Brain microvascular endothelial cell (primary cell): Measurements from ENCODE around the gene CFAP20DC.
A peak's percentile ranks its signal among the peaks of the same experiment; 100 is the strongest.
"Not testable (repeated sequence)": the region's sequence is repeated elsewhere in the genome, so short reads cannot be mapped to it uniquely, and the experiment has no call there.

Experiments
- DNase-seq: peaks from one replicate; pipeline ENCODE4 v3.0.0-alpha.2; 2020
- H3K27ac ChIP-seq: fragments of 250-450 bp; sonication (Bioruptor Pico); 2 replicates; pipeline ENCODE4 v1.5.1; 2020; ENCODE audit warnings: mild to moderate bottlenecking, moderate library complexity
- H3K27me3 ChIP-seq: fragments of 250-450 bp; sonication (Bioruptor Pico); replicated peaks from 2 replicates; pipeline ENCODE4 v1.5.1; 2020; ENCODE audit warnings: mild to moderate bottlenecking
- H3K36me3 ChIP-seq: fragments of 250-450 bp; sonication (Bioruptor Pico); replicated peaks from 2 replicates; pipeline ENCODE4 v1.5.1; 2020; ENCODE audit warnings: mild to moderate bottlenecking
- H3K4me3 ChIP-seq: 2 replicates; pipeline ENCODE4 v1.5.1; 2011; ENCODE audit warnings: low read depth, mild to moderate bottlenecking, control low read depth, low read length, moderate library complexity
- in situ Hi-C: cut with HindIII; loops from 2 replicates; pipeline ENCODE4 v1.10.0; 2017; ENCODE audit warnings: low sequenced_read_pairs, low pct_ligation_motif_present
- TF ChIP-seq, protein P1 (sequence below): IDR thresholded peaks from 2 replicates; pipeline ENCODE4 v1.5.1; 2011; ENCODE audit warnings: low read depth, mild to moderate bottlenecking, moderate library complexity, low read length, control low read depth, inconsistent platforms; ENCODE audit errors: missing control alignments

The CFAP20DC gene

DNA sequence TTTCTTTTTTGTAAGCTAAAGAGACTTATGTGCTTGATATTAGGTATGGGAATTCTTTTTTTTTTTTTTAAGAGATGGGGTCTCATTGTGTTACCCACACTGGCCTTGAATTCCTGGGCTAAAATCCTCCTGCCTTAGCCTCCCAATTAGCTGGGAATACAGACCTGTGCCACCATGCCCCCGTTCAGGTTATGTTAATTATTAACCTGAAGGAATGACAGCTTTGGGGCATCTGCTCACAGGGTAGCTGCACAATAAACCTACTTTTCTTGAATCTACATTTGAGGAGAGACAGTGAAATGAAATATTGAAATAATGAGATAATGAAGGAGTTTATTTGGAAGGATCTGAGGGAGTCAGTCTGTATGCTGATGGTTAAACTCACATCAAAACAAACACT lies 225.0 kb downstream of the CFAP20DC start:
- Histone ChIP-seq H3K27ac (no peak overlapping the region), H3K4me3 (no peak overlapping the region), H3K36me3 (no peaks in the 10 kb centered on the region), H3K27me3 (no peaks in the 10 kb centered on the region)
- TF ChIP-seq, protein P1, sequence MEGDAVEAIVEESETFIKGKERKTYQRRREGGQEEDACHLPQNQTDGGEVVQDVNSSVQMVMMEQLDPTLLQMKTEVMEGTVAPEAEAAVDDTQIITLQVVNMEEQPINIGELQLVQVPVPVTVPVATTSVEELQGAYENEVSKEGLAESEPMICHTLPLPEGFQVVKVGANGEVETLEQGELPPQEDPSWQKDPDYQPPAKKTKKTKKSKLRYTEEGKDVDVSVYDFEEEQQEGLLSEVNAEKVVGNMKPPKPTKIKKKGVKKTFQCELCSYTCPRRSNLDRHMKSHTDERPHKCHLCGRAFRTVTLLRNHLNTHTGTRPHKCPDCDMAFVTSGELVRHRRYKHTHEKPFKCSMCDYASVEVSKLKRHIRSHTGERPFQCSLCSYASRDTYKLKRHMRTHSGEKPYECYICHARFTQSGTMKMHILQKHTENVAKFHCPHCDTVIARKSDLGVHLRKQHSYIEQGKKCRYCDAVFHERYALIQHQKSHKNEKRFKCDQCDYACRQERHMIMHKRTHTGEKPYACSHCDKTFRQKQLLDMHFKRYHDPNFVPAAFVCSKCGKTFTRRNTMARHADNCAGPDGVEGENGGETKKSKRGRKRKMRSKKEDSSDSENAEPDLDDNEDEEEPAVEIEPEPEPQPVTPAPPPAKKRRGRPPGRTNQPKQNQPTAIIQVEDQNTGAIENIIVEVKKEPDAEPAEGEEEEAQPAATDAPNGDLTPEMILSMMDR, result no peak
- DNase-seq, result no peak
- in situ Hi-C loops, result no loop called here

DNA sequence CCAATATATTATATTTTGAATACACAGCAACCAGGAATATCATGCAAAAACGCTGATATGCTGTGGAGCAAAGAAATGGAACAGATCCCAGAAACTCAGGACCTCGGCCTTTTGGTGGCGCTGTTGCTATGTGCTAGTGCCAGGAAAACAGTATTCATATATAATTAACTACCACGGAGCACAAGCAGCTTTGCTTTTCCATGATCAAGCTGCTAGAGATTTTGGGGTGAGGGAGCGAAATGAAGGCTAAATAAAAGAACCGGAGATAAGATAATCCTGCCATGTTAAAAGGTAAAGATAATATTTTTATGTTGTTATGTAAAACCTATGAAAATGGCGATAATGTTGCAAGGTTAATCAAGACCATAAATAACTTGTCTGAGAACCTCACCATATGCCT lies 225.5 kb downstream of the CFAP20DC start:
- DNase-seq, result peak; percentile 81
- Histone ChIP-seq H3K27ac (no peak overlapping the region), H3K27me3 (no peaks in the 10 kb centered on the region), H3K36me3 (no peaks in the 10 kb centered on the region), H3K4me3 (no peak overlapping the region)
- in situ Hi-C loops, result no loop called here
- TF ChIP-seq, protein P1, result peak; percentile 87

DNA sequence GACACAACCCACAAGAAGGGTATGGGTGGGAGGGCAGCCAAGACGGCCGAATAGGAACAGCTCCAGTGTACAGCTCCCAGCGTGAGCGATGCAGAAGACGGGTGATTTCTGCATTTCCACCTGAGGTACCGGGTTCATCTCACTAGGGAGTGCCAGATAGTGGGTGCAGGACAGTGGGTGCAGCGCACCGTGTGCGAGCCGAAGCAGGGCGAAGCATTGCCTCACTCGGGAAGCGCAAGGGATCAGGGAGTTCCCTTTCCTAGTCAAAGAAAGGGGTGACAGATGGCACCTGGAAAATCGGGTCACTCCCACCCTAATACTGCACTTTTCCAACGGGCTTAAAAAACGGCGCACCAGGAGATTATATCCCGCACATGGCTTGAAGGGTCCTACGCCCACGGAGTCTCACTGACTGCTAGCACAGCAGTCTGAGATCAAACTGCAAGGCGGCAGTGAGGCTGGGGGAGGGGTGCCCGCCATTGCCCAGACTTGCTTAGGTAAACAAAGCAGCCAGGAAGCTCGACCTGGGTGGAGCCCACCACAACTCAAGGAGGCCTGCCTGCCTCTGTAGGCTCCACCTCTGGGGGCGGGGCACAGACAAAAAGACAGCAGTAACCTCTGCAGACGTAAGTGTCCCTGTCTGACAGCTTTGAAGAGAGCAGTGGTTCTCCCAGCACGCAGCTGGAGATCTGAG lies 243.1 kb downstream of the CFAP20DC start:
- DNase-seq, in situ Hi-C loops, H3K27me3 ChIP-seq, H3K27ac ChIP-seq, H3K4me3 ChIP-seq, H3K36me3 ChIP-seq: not testable (repeated sequence)

DNA sequence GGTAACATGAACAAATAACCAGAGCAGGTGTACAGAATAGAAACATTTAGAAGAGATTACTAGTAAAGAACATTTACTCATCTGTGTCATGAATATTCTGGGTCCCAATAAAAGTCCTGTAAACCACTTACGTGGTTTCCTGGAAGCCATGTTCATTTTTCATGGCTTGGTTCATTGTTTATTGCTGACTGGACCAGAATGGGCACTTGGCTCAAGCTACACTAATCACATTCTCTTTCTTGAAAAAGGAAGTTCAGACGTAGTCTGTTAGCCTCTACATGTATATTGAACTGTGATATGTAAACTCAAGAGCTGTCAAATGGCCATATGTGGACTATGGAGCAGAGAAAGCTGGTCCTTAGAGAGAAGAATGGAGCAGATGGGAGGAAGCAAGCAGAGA lies 244.9 kb downstream of the CFAP20DC start:
- Histone ChIP-seq H3K27me3 (no peaks in the 10 kb centered on the region), H3K4me3 (no peak overlapping the region), H3K27ac (no peak overlapping the region), H3K36me3 (no peaks in the 10 kb centered on the region)
- DNase-seq, result no peak
- in situ Hi-C loops, result no loop called here
- TF ChIP-seq, protein P1, result no peak

DNA sequence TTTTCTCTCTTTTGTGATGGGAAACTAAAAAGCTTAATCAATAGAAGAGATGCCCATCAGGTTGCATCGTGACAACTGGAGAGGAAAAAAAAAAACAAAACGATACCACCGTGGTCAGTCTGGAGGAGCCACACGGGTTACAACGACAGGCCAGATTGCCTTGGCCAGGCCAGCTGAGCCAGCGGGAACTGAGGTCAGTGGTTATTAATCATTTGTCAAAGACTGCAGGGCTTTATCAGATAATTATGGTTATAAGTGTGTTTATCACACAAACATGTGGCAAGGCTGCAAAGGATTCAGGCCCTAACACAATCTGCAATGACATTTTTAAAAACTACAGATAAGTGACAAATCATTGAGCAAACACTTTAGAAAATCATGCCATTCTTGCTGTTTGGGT lies 248.3 kb downstream of the CFAP20DC start:
- TF ChIP-seq, protein P1, result no peak
- DNase-seq, result no peak
- Histone ChIP-seq H3K36me3 (no peaks in the 10 kb centered on the region), H3K4me3 (no peak overlapping the region), H3K27me3 (no peaks in the 10 kb centered on the region), H3K27ac (no peak overlapping the region)
- in situ Hi-C loops, result no loop called here

DNA sequence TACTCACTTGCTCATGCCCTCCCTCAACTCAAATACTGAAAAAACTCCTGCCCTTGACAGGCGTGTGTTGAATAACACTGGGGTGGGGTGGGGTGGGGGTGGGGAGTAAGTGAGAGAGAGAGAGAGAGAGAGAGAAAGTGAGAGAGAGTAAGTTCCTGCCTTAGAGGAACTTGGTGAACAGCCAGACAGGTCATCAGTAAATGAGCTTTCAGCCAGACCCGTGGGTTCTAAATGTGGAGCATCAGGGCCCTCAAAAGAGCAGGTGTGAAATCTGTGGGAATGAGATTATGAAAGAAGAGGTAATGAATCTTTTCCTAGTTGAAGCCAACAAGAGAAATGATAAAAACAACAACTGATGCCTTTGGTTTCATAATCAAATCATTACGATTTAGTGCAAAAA lies 248.9 kb downstream of the CFAP20DC start:
- H3K4me3 ChIP-seq, result no peak overlapping the region
- TF ChIP-seq, protein P1, result no peak
- H3K27ac ChIP-seq, result no peak overlapping the region
- no peaks in the 10 kb centered on the region for H3K27me3 ChIP-seq
- in situ Hi-C loops, result no loop called here
- no peaks in the 10 kb centered on the region for H3K36me3 ChIP-seq
- DNase-seq, result no peak
